CD4-positive, CD25-positive, alpha-beta regulatory T cell (primary cell): ENCODE data around the gene IRX6. TPM values are rescaled to one million over a fixed set of nuclear protein-coding genes. Genes with fewer than 3 reads are reported as not detected.

ENCODE experiments used
- ATAC-seq, 2 donors: fragments of 150-1000 bp; cut with Tn5 transposase; one replicate each; pipeline ENCODE4 v1.10.0; 2021; ENCODE audit warnings: low read depth in 2 of 2, moderate number of reproducible peaks in 2 of 2, moderate library complexity in 1 of 2
- DNase-seq, 3 donors: peaks; one replicate each; pipeline versions ENCODE4 v3.0.0 to v3.0.0-alpha.2; 2012 to 2022; ENCODE audit warnings: mixed read lengths in 1 of 3
- H3K27ac ChIP-seq: one replicate; pipeline ENCODE4 v1.7.0; 2013; ENCODE audit warnings: mild to moderate bottlenecking, low read length; ENCODE audit not compliant: insufficient read depth, poor library complexity, severe bottlenecking
- H3K27me3 ChIP-seq: one replicate; pipeline ENCODE4 v1.7.0; 2013; ENCODE audit warnings: low read length; ENCODE audit not compliant: control insufficient read depth, insufficient read depth
- H3K36me3 ChIP-seq: one replicate; pipeline ENCODE4 v1.7.0; 2013; ENCODE audit warnings: mild to moderate bottlenecking, low read length, moderate library complexity; ENCODE audit not compliant: control insufficient read depth, insufficient read depth
- H3K4me1 ChIP-seq: 2 replicates; pipeline ENCODE4 v1.7.0; 2013; ENCODE audit warnings: mild to moderate bottlenecking, low read length; ENCODE audit not compliant: insufficient read depth, control insufficient read depth, poor library complexity, severe bottlenecking
- H3K4me3 ChIP-seq: one replicate; pipeline ENCODE4 v1.7.0; 2013; ENCODE audit warnings: low read depth, mild to moderate bottlenecking, low read length, moderate library complexity
- H3K9me3 ChIP-seq, 2 experiments: 1 replicate in 1 of 2; 2 replicates in 1 of 2; pipeline ENCODE4 v1.7.0; 2013; ENCODE audit warnings: low read length in 2 of 2, mild to moderate bottlenecking in 1 of 2, moderate library complexity in 1 of 2; ENCODE audit not compliant: control insufficient read depth in 2 of 2
- H3K27ac Mint-ChIP-seq, 3 donors: one replicate each; pipeline ENCODE4 v1.8.0; 2020 to 2022; ENCODE audit warnings: mild to moderate bottlenecking in 3 of 3, mixed read lengths in 3 of 3, moderate library complexity in 2 of 3
- H3K27me3 Mint-ChIP-seq: one replicate; pipeline ENCODE4 v1.8.0; 2022; ENCODE audit warnings: mild to moderate bottlenecking, mixed read lengths
- H3K36me3 Mint-ChIP-seq: one replicate; pipeline ENCODE4 v1.8.0; 2020; ENCODE audit warnings: mixed read lengths
- H3K4me1 Mint-ChIP-seq, 4 donors: one replicate each; pipeline ENCODE4 v1.8.0; 2020 to 2022; ENCODE audit warnings: mixed read lengths in 4 of 4, mild to moderate bottlenecking in 1 of 4
- H3K4me3 Mint-ChIP-seq, 4 donors: one replicate each; pipeline ENCODE4 v1.8.0; 2020 to 2022; ENCODE audit warnings: mild to moderate bottlenecking in 4 of 4, mixed read lengths in 4 of 4, moderate library complexity in 3 of 4
- H3K9me3 Mint-ChIP-seq, 7 donors: one replicate each; pipeline ENCODE4 v1.8.0; 2020 to 2022; ENCODE audit warnings: mixed read lengths in 7 of 7, mild to moderate bottlenecking in 3 of 7, moderate library complexity in 2 of 7
- polyA plus RNA-seq, 4 donors: library from polyadenylated mRNA; unstranded; fragments of 300-500 nt; fragmentation: Illumina TruSeq; gene quantifications; one replicate each; pipeline ENCODE4 v1.2.3, GENCODE V29; 2021
- total RNA-seq: library from RNA; stranded (reverse); gene quantifications from one replicate; pipeline ENCODE4 v1.2.3, GENCODE V29; 2022

The IRX6 gene
- total RNA-seq (not detected), polyA plus RNA-seq (not detected)

DNA sequence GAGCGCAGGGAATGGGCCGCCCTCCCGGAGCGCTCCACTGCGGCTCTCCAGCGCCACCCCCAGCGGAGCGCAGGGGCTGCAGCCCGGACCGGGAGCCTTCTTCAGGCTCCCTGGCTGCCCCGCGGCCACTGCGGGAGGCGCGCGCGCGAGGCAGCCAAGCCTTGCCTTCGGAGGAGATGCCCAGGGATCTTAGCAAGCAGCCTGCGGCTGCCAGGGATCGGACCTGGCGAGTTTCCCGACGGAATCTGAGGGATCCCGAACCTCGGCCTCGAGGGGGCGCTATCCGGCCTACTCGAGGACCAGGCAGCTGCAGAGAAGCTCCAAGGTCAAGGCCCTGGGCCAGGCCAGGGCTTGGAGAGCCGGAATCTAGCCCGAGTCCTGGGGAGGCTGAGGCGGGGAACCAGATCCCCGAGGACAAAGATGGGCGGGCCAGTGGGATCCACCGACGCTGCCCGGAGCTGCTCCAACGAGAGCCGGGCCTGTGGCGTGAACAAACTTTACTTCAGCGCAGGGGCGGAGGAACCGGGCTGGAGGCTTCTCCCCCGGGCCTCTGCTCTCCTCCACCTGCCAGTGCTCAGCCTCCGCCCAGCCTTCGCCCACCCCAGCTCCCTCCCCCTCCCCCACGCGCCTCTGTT lies at the start of gene IRX6:
Gene IRX6 (plus strand): TSS at position 567 of the 635 bp plus-strand sequence. CDS start 889 bp downstream, outside the sequence.
- Mint-ChIP-seq H3K9me3 (peaks cover 0 to 3% (median 0%) of the 10 kb centered on the region in 7 donors), H3K27me3 (peaks cover 30% of the 10 kb centered on the region), H3K4me3 (no peak within 1 kb of the TSS), H3K27ac (no peak within 1 kb of the TSS), H3K4me1 (peaks cover 0 to 3% (median 0%) of the 10 kb centered on the region in 4 donors), H3K36me3 (no peaks in the 10 kb centered on the region)
- ATAC-seq (no peak), DNase-seq (no peak)
- no peaks in the 10 kb centered on the region for H3K9me3 ChIP-seq
- no peaks in the 10 kb centered on the region for H3K36me3 ChIP-seq
- H3K4me1 ChIP-seq = no peaks in the 10 kb centered on the region
- no peak within 1 kb of the TSS for H3K27ac ChIP-seq
- H3K27me3 ChIP-seq = peaks cover 8% of the 10 kb centered on the region
- no peak within 1 kb of the TSS for H3K4me3 ChIP-seq

DNA sequence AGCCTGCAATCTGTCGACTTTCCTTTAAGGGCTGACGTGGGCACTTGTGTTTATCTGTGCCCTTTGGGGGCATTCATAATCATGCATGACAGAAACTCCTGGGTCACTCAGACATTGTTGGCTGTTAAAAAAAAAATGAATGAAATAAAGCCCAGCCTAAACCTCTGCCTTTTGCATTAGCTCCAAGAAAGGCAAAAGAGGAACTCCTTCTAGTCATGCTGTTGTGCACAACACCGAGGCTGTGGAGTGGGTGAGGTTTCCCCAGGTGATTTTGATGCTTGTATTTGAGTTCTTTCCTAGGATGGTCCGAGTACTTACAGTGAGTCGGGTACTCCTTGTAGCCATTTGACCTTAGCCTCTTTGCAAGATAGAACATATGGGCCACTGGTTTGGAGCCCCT lies 49.6 kb upstream of the IRX6 start:
- no peak for DNase-seq
- Mint-ChIP-seq H3K4me3 (no peak overlapping the region), H3K9me3 (peaks cover 0 to 9% (median 0%) of the 10 kb centered on the region in 7 donors), H3K27me3 (no peaks in the 10 kb centered on the region), H3K4me1 (no peaks in the 10 kb centered on the region), H3K36me3 (no peaks in the 10 kb centered on the region), H3K27ac (no peak overlapping the region)
- Histone ChIP-seq H3K9me3 (no peaks in the 10 kb centered on the region), H3K27me3 (no peaks in the 10 kb centered on the region), H3K36me3 (no peaks in the 10 kb centered on the region), H3K4me1 (no peaks in the 10 kb centered on the region), H3K27ac (no peak overlapping the region), H3K4me3 (no peak overlapping the region)
- no peak for ATAC-seq

DNA sequence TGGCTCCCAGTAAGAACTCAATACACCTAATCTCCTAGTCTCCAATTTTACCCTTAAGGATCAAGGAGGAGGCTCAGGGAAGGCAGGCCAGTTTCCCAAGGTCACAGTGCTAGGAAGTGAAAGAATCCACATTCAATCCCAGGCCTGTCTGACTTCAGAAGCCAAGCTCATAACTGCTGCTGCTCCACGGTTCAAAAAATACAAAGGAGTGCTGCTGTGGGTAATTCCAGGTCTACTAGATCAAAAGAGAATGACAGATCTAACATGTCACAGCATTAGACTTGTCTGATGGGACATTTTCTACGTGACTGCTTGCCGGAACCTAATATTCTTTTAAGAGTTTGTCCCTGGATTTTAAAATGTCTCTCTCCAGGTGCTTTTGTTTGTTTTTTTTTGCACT lies 48.8 kb upstream of the IRX6 start:
- Histone ChIP-seq H3K4me3 (no peak overlapping the region), H3K9me3 (no peaks in the 10 kb centered on the region), H3K36me3 (no peaks in the 10 kb centered on the region), H3K4me1 (no peaks in the 10 kb centered on the region), H3K27ac (no peak overlapping the region), H3K27me3 (no peaks in the 10 kb centered on the region)
- DNase-seq (no peak), ATAC-seq (no peak)
- Mint-ChIP-seq H3K9me3 (peaks cover 0 to 9% (median 0%) of the 10 kb centered on the region in 7 donors), H3K27me3 (no peaks in the 10 kb centered on the region), H3K36me3 (no peaks in the 10 kb centered on the region), H3K4me3 (no peak overlapping the region), H3K27ac (no peak overlapping the region), H3K4me1 (no peaks in the 10 kb centered on the region)

DNA sequence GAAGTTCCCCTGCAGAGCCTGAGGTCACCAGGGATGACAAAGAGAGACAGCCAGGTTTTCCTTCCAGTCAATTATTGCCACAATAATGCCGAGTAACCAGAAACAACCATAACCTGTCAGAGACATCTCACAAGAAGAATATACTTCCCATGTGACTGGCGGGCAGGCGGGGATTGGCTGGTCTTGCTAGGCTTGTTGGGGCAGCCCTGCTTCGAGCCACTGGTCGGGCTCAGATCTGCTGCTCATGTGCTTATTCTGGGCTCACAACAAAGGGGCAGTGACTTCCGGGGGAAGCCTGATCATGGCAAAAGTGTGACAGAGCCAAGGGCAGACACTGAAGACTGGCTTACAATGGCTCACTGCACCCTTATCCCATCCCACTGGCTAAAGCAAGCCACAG lies 48.1 kb upstream of the IRX6 start:
- Mint-ChIP-seq H3K4me1 (no peaks in the 10 kb centered on the region), H3K36me3 (no peaks in the 10 kb centered on the region), H3K27ac (no peak overlapping the region), H3K4me3 (no peak overlapping the region), H3K9me3 (peaks cover 0 to 9% (median 0%) of the 10 kb centered on the region in 7 donors), H3K27me3 (no peaks in the 10 kb centered on the region)
- Histone ChIP-seq H3K27me3 (no peaks in the 10 kb centered on the region), H3K36me3 (no peaks in the 10 kb centered on the region), H3K4me1 (no peaks in the 10 kb centered on the region), H3K9me3 (no peaks in the 10 kb centered on the region), H3K4me3 (no peak overlapping the region), H3K27ac (no peak overlapping the region)
- no peak for ATAC-seq
- no peak for DNase-seq

DNA sequence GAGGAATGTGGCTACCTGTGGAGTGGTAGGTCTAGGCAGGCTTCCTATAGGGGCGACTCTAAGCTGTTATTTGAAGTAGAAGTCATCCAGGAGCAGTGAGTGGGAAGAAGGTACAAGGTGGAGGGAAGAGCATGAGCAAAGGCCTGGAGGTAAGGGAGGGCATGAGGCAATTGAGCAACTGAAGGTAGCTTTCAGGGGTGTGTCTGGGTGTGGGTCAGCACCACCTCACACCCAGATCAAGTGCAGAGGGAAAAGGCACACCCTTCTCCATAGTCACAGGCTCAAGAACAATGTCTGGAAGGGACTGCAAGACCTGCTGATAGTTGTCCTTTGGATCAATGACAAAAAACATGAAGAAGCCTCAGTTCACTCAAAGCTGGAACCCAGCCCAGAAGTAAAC lies 46.5 kb upstream of the IRX6 start:
- no peaks in the 10 kb centered on the region for H3K4me1 Mint-ChIP-seq
- H3K36me3 ChIP-seq = no peaks in the 10 kb centered on the region
- H3K4me3 ChIP-seq = no peak overlapping the region
- peaks cover 5% of the 10 kb centered on the region for H3K27me3 Mint-ChIP-seq
- no peak overlapping the region for H3K4me3 Mint-ChIP-seq
- ATAC-seq (no peak), DNase-seq (no peak)
- H3K27me3 ChIP-seq = no peaks in the 10 kb centered on the region
- no peak overlapping the region for H3K27ac ChIP-seq
- H3K9me3 ChIP-seq = no peaks in the 10 kb centered on the region
- H3K9me3 Mint-ChIP-seq = peaks cover 0 to 5% (median 0%) of the 10 kb centered on the region in 7 donors
- no peaks in the 10 kb centered on the region for H3K4me1 ChIP-seq
- no peaks in the 10 kb centered on the region for H3K36me3 Mint-ChIP-seq
- H3K27ac Mint-ChIP-seq = no peak overlapping the region

DNA sequence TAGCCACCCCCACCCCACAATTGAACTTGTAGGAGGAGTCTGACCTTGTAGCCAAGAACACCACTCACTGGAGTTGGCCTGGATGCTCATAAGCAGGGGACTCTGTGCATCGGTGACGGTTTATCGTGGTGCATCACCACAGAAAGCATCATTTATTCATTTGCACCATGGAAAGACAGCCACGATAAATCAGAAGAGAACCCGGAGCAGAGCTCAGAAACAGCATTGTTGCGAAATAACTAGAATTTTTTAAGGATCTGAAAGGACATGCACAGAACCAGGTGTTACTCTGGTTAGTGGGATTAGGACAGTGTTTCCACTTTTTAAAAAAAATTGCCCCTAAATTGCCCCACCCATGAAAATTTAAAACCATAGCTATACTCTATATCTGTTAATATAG lies 44.4 kb upstream of the IRX6 start:
- H3K36me3 ChIP-seq = no peaks in the 10 kb centered on the region
- H3K4me3 Mint-ChIP-seq = no peak overlapping the region
- no peaks in the 10 kb centered on the region for H3K36me3 Mint-ChIP-seq
- DNase-seq = no peak
- no peaks in the 10 kb centered on the region for H3K4me1 ChIP-seq
- H3K9me3 ChIP-seq = no peaks in the 10 kb centered on the region
- H3K9me3 Mint-ChIP-seq = peaks cover 0 to 2% (median 0%) of the 10 kb centered on the region in 7 donors
- no peak overlapping the region for H3K27ac Mint-ChIP-seq
- no peaks in the 10 kb centered on the region for H3K27me3 ChIP-seq
- peaks cover 5% of the 10 kb centered on the region for H3K27me3 Mint-ChIP-seq
- H3K4me1 Mint-ChIP-seq = no peaks in the 10 kb centered on the region
- ATAC-seq = no peak
- H3K27ac ChIP-seq = no peak overlapping the region
- H3K4me3 ChIP-seq = no peak overlapping the region

DNA sequence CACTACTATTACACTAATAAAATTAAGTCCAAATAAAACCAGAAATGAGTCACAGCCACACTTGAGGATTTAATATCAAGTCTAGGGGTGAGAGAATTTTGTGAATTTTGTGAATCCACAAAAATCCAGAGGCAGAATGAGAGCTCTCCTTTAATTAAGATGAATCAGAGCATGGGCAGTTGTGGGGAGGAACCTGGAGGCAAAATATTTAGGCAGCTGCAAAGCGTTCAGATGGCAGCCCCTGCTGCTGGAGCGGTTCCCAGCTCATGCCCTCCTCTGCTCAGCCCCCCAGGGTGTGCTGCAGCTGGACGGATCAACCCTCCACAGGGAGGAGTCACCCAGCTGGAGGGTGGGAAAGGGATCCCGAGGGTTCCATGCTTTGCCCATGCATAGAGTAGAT lies 43.4 kb upstream of the IRX6 start:
- no peak for DNase-seq
- peaks cover 0 to 2% (median 0%) of the 10 kb centered on the region in 7 donors for H3K9me3 Mint-ChIP-seq
- no peaks in the 10 kb centered on the region for H3K4me1 Mint-ChIP-seq
- Histone ChIP-seq H3K27me3 (no peaks in the 10 kb centered on the region), H3K27ac (no peak overlapping the region), H3K36me3 (no peaks in the 10 kb centered on the region), H3K4me1 (no peaks in the 10 kb centered on the region), H3K9me3 (no peaks in the 10 kb centered on the region), H3K4me3 (no peak overlapping the region)
- no peak overlapping the region for H3K27ac Mint-ChIP-seq
- H3K36me3 Mint-ChIP-seq = no peaks in the 10 kb centered on the region
- H3K4me3 Mint-ChIP-seq = no peak overlapping the region
- no peak for ATAC-seq
- peaks cover 5% of the 10 kb centered on the region for H3K27me3 Mint-ChIP-seq

DNA sequence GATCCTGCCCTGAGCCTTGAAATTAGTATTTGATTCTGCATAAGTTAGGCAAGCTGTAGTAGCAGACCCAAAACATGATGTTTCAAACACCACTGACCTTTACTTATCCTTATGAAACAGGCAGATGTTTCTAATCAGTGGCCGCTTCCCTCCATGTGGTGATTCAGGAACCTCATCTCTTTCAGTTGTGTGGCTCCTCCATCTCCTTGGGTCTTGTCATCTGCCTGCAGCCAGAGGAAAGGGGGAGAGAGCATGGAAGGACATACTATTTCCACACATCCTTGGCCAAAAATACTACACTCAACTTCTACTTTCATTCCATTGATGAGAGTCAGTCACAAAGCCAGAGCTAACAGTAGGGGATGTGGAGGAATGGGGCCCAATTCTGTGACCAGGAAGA lies 41.6 kb upstream of the IRX6 start:
- Mint-ChIP-seq H3K27me3 (peaks cover 10% of the 10 kb centered on the region), H3K4me3 (no peak overlapping the region), H3K4me1 (no peaks in the 10 kb centered on the region), H3K27ac (no peak overlapping the region), H3K9me3 (peaks cover 0 to 4% (median 2%) of the 10 kb centered on the region in 7 donors), H3K36me3 (no peaks in the 10 kb centered on the region)
- no peaks in the 10 kb centered on the region for H3K4me1 ChIP-seq
- DNase-seq (no peak), ATAC-seq (no peak)
- no peak overlapping the region for H3K4me3 ChIP-seq
- H3K27me3 ChIP-seq = no peaks in the 10 kb centered on the region
- no peak overlapping the region for H3K27ac ChIP-seq
- H3K9me3 ChIP-seq = no peaks in the 10 kb centered on the region
- H3K36me3 ChIP-seq = no peaks in the 10 kb centered on the region
